GM12865 (cell line): ENCODE results near the gene TROAP.
"Not testable (repeated sequence)": the region's sequence is repeated elsewhere in the genome, so short reads cannot be mapped to it uniquely, and the experiment has no call there.

Experiments
- DNase-seq: peaks from one replicate; pipeline ENCODE4 v3.0.0; 2010; ENCODE audit warnings: low read depth
- H3K4me3 ChIP-seq: 2 replicates; pipeline ENCODE4 v1.5.1; 2011; ENCODE audit warnings: mild to moderate bottlenecking, low read depth, low read length, control low read depth
- TF ChIP-seq, protein P1 (sequence below): IDR thresholded peaks from 2 replicates; pipeline ENCODE4 v1.5.1; 2011; ENCODE audit warnings: low read length, control low read depth, low read depth, inconsistent platforms; ENCODE audit not compliant: insufficient read depth; ENCODE audit errors: missing control alignments

The TROAP gene

DNA sequence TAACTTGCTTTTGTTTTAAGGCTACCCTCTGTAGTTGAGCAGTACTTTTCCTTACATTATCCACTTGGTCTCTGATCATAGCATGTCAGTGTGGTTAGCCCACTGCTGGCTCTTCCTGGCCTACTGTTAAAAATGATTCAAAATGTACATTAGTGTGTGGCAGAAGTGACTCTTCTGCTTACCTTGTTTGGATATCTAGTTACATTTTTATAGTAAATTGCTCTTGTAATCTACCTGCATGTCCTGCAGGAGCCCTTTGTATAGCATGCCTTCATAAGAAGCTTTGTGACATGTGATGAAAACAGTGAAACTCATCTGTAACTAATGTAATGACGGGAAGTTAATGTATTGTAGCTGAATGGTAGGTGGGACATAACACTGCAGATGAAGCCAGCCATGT lies 52.4 kb downstream of the TROAP start:
- DNase-seq = no peak
- TF ChIP-seq, protein P1, sequence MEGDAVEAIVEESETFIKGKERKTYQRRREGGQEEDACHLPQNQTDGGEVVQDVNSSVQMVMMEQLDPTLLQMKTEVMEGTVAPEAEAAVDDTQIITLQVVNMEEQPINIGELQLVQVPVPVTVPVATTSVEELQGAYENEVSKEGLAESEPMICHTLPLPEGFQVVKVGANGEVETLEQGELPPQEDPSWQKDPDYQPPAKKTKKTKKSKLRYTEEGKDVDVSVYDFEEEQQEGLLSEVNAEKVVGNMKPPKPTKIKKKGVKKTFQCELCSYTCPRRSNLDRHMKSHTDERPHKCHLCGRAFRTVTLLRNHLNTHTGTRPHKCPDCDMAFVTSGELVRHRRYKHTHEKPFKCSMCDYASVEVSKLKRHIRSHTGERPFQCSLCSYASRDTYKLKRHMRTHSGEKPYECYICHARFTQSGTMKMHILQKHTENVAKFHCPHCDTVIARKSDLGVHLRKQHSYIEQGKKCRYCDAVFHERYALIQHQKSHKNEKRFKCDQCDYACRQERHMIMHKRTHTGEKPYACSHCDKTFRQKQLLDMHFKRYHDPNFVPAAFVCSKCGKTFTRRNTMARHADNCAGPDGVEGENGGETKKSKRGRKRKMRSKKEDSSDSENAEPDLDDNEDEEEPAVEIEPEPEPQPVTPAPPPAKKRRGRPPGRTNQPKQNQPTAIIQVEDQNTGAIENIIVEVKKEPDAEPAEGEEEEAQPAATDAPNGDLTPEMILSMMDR = no peak
- H3K4me3 ChIP-seq = no peak overlapping the region

DNA sequence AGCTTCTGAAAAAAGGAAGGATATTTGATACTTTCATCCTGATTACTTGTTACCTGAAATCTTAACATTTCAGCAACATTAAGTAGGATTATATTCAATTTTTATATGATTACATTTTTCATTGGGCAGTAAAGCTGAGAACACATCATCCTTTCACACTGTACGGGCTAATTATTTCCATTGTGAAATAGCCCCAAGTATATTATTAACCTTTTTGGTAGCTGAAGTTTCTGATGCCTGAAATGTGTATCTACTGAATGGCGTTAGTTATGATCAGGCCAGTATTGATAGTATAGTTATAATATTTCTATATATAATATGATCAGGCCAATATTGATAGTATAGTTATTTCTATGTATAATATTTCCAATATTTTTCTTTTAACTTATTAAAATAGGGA lies 54.3 kb downstream of the TROAP start:
- H3K4me3 ChIP-seq = no peak overlapping the region
- DNase-seq = no peak
- TF ChIP-seq, protein P1 = no peak

DNA sequence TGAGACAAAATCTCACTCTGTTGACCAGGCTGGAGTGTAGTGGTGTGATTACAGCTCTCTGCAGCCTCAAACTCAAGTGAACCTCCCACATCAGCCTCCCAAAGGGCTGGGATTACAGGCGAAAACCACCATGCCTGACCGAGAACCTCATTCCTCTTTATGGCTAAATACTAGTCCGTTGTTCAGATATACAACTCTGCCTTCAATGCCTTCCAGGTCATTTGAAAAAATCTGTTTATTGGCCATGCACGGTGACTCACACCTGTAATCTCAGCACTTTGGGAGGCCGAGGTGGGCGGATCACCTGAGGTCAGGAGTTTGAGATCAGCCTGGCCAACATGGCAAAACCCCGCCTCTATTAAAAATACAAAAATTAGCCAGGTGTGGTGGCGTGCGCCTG lies 57.1 kb downstream of the TROAP start:
- not testable (repeated sequence) for DNase-seq, H3K4me3 ChIP-seq
